HepG2 (cell line): ENCODE data around the gene ALG5.

ENCODE experiments used
- EZH2 ChIP-seq: conservative IDR thresholded peaks from 2 replicates; pipeline ENCODE4 v1.6.1; 2012; ENCODE audit warnings: mild to moderate bottlenecking, low read depth, low read length, moderate library complexity
- FOSL1 ChIP-seq: sonication (generic); formaldehyde crosslinking; IDR thresholded peaks from 2 replicates; pipeline ENCODE4 v1.9.0; 2021; ENCODE audit warnings: missing genetic modification reagents, borderline replicate concordance
- MAFF ChIP-seq: IDR thresholded peaks from 2 replicates; pipeline ENCODE4 v1.6.1; 2011; ENCODE audit warnings: low read depth, low read length, improper control_type of control experiment
- MAZ ChIP-seq, 2 experiments: sonication (generic) in 1 of 2; formaldehyde crosslinking in 1 of 2; IDR thresholded peaks; 2 replicates each; pipeline versions ENCODE4 v1.5.0 to v1.6.1; 2012 to 2020; ENCODE audit warnings: low read depth in 2 of 2, mild to moderate bottlenecking in 2 of 2, borderline replicate concordance in 1 of 2, improper control_type of control experiment in 1 of 2, low read length in 1 of 2, missing genetic modification reagents in 1 of 2, moderate library complexity in 1 of 2
- MXI1 ChIP-seq: IDR thresholded peaks from 3 replicates; pipeline ENCODE4 v1.6.1; 2012; ENCODE audit warnings: low read depth, low read length, inconsistent platforms, borderline replicate concordance
- NCOA2 ChIP-seq: sonication (generic); formaldehyde crosslinking; IDR thresholded peaks from 2 replicates; pipeline ENCODE4 v1.8.0; 2022; ENCODE audit warnings: inconsistent platforms
- POLR2AphosphoS5 ChIP-seq: IDR thresholded peaks from 2 replicates; pipeline ENCODE4 v1.6.1; 2012; ENCODE audit warnings: low read depth, low read length
- ZBTB21 ChIP-seq: sonication (generic); formaldehyde crosslinking; IDR thresholded peaks from 2 replicates; pipeline ENCODE4 v1.4.0; 2020; ENCODE audit warnings: missing genetic modification reagents
- ZNF737 ChIP-seq: sonication (generic); formaldehyde crosslinking; IDR thresholded peaks from 2 replicates; pipeline ENCODE4 v1.5.0; 2020; ENCODE audit warnings: missing genetic modification reagents, mild to moderate bottlenecking, borderline replicate concordance
- TF ChIP-seq, protein P1 (sequence below): sonication (generic); formaldehyde crosslinking; IDR thresholded peaks from 2 replicates; pipeline ENCODE4 v1.5.0; 2020; ENCODE audit warnings: mild to moderate bottlenecking, missing genetic modification reagents, moderate library complexity
- TF ChIP-seq, protein P2 (sequence below): sonication (generic); formaldehyde crosslinking; IDR thresholded peaks from 2 replicates; pipeline ENCODE4 v1.4.0; 2020; ENCODE audit warnings: low read depth, mild to moderate bottlenecking, missing genetic modification reagents

GRCh38 chr13:36950920-36951319, 48.2 kb downstream of the ALG5 start:
- no peak for TF ChIP-seq MAFF
- TF ChIP-seq, protein P1, sequence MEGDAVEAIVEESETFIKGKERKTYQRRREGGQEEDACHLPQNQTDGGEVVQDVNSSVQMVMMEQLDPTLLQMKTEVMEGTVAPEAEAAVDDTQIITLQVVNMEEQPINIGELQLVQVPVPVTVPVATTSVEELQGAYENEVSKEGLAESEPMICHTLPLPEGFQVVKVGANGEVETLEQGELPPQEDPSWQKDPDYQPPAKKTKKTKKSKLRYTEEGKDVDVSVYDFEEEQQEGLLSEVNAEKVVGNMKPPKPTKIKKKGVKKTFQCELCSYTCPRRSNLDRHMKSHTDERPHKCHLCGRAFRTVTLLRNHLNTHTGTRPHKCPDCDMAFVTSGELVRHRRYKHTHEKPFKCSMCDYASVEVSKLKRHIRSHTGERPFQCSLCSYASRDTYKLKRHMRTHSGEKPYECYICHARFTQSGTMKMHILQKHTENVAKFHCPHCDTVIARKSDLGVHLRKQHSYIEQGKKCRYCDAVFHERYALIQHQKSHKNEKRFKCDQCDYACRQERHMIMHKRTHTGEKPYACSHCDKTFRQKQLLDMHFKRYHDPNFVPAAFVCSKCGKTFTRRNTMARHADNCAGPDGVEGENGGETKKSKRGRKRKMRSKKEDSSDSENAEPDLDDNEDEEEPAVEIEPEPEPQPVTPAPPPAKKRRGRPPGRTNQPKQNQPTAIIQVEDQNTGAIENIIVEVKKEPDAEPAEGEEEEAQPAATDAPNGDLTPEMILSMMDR (CRISPR knock-in tag), result no peak
- TF ChIP-seq FOSL1, result no peak
- TF ChIP-seq, protein P2, sequence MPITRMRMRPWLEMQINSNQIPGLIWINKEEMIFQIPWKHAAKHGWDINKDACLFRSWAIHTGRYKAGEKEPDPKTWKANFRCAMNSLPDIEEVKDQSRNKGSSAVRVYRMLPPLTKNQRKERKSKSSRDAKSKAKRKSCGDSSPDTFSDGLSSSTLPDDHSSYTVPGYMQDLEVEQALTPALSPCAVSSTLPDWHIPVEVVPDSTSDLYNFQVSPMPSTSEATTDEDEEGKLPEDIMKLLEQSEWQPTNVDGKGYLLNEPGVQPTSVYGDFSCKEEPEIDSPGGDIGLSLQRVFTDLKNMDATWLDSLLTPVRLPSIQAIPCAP (CRISPR knock-in tag), result no peak
- TF ChIP-seq ZBTB21 (CRISPR knock-in tag), result no peak
- no peak for TF ChIP-seq ZNF737 (CRISPR knock-in tag)
- TF ChIP-seq EZH2, result no peak
- no peak for TF ChIP-seq MAZ (IDR thresholded peaks at IDR 0.05; ENCODE audit: borderline replicate concordance, low read depth, low read length)
- no peak for TF ChIP-seq MAZ (CRISPR knock-in tag; IDR thresholded peaks at IDR 0.05; ENCODE audit: low read depth)
- no peak for TF ChIP-seq MXI1
- TF ChIP-seq NCOA2, result no peak
- no peak for TF ChIP-seq POLR2AphosphoS5
